IMR-90 (cell line): ENCODE results near the gene PRF1. TPM values are rescaled to one million over a fixed set of nuclear protein-coding genes. Genes with fewer than 3 reads are reported as not detected.

ENCODE experiments used
- ATAC-seq: fragments of 200-7000 bp; cut with Tn5 transposase; 2 replicates; pipeline ENCODE4 v1.9.1; 2020; ENCODE audit warnings: low read depth, mild to moderate bottlenecking, moderate library complexity
- BruUV-seq: library from RNA; stranded (reverse); fragments of 400-500 nt; replicated peaks from 2 replicates; lab custom pipeline; 2021; lab: Mats Ljungman, UMichigan
- CTCF ChIA-PET: fragments of 300-600 bp; formaldehyde crosslinking; extraction: SDS; loops from one replicate; lab custom pipeline; 2021; ENCODE audit warnings: antibody characterized with exemption; lab: Yijun Ruan, JAX
- POLR2A ChIA-PET: fragments of 300-600 bp; sonication (Branson Sonifier 250); formaldehyde crosslinking; loops from one replicate; lab custom pipeline; 2022; ENCODE audit warnings: antibody characterized with exemption; ENCODE audit not compliant: unreplicated experiment; lab: Charles Lee
- DNase-seq: peaks from one replicate; pipeline ENCODE4 v3.0.0; 2013
- H2AFZ ChIP-seq: replicated peaks from 2 replicates; pipeline ENCODE3; 2013; ENCODE audit warnings: low read length, mild to moderate bottlenecking; ENCODE audit not compliant: poor library complexity
- H2AK5ac ChIP-seq: 2 replicates; pipeline ENCODE4 v1.6.1; 2013; ENCODE audit warnings: low read depth, low read length, inconsistent platforms
- H2AK9ac ChIP-seq: replicated peaks from 2 replicates; pipeline ENCODE3; 2013; ENCODE audit warnings: mild to moderate bottlenecking, low read depth, low read length, moderate library complexity; ENCODE audit not compliant: poor library complexity
- H2BK120ac ChIP-seq: 2 replicates; pipeline ENCODE4 v1.6.1; 2013; ENCODE audit warnings: low read depth, low read length, inconsistent platforms
- H2BK15ac ChIP-seq: 3 replicates; pipeline ENCODE4 v1.6.1; 2013; ENCODE audit warnings: low read depth, low read length, inconsistent platforms
- H2BK20ac ChIP-seq: 2 replicates; pipeline ENCODE4 v1.6.1; 2013; ENCODE audit warnings: low read depth, mild to moderate bottlenecking, inconsistent platforms, low read length, moderate library complexity
- H2BK5ac ChIP-seq: 2 replicates; pipeline ENCODE4 v1.6.1; 2013; ENCODE audit warnings: mild to moderate bottlenecking, low read depth, low read length, inconsistent platforms; ENCODE audit not compliant: poor library complexity, severe bottlenecking
- H3K14ac ChIP-seq: replicated peaks from 2 replicates; pipeline ENCODE4 v1.6.1; 2013; ENCODE audit warnings: low read depth, low read length, inconsistent platforms
- H3K18ac ChIP-seq: 2 replicates; pipeline ENCODE4 v1.6.1; 2013; ENCODE audit warnings: low read depth, low read length, control low read depth
- H3K23ac ChIP-seq: 2 replicates; pipeline ENCODE4 v1.6.1; 2013; ENCODE audit warnings: low read depth, low read length, inconsistent platforms
- H3K27ac ChIP-seq: 2 replicates; pipeline ENCODE4 v1.5.1; 2013; ENCODE audit warnings: mild to moderate bottlenecking, control low read depth, low read length; ENCODE audit not compliant: insufficient read depth
- H3K27me3 ChIP-seq: 2 replicates; pipeline ENCODE4 v1.6.1; 2013; ENCODE audit warnings: low read length; ENCODE audit not compliant: control insufficient read depth, insufficient read depth
- H3K36me3 ChIP-seq: 2 replicates; pipeline ENCODE4 v1.6.1; 2013; ENCODE audit warnings: low read length, mixed read lengths; ENCODE audit not compliant: control insufficient read depth, insufficient read depth
- H3K4ac ChIP-seq: 2 replicates; pipeline ENCODE4 v1.6.1; 2013; ENCODE audit warnings: low read depth, low read length, inconsistent platforms
- H3K4me1 ChIP-seq: 2 replicates; pipeline ENCODE4 v1.6.1; 2013; ENCODE audit warnings: low read length, mixed read lengths; ENCODE audit not compliant: control insufficient read depth, insufficient read depth
- H3K4me2 ChIP-seq: 2 replicates; pipeline ENCODE4 v1.6.1; 2013; ENCODE audit warnings: low read depth, mild to moderate bottlenecking, control low read depth, low read length, moderate library complexity
- H3K4me3 ChIP-seq: 2 replicates; pipeline ENCODE4 v1.5.1; 2013; ENCODE audit warnings: low read depth, mild to moderate bottlenecking, control low read depth, low read length, moderate library complexity; ENCODE audit not compliant: insufficient read depth
- H3K56ac ChIP-seq: 2 replicates; pipeline ENCODE4 v1.6.1; 2013; ENCODE audit warnings: low read length, inconsistent platforms; ENCODE audit not compliant: insufficient read depth; ENCODE audit errors: extremely low read depth
- H3K79me1 ChIP-seq, 2 experiments: 2 replicates each; pipeline ENCODE4 v1.6.1; 2013; ENCODE audit warnings: low read length in 2 of 2, inconsistent platforms in 1 of 2, low read depth in 1 of 2
- H3K9ac ChIP-seq: 2 replicates; pipeline ENCODE4 v1.6.1; 2013; ENCODE audit warnings: low read depth, low read length, control low read depth
- H3K9me1 ChIP-seq: 2 replicates; pipeline ENCODE4 v1.6.1; 2013; ENCODE audit warnings: low read length, inconsistent platforms; ENCODE audit not compliant: insufficient read depth
- H3K9me3 ChIP-seq: 2 replicates; pipeline ENCODE4 v1.6.1; 2013; ENCODE audit warnings: low read length; ENCODE audit not compliant: control insufficient read depth, insufficient read depth
- H4K20me1 ChIP-seq: 2 replicates; pipeline ENCODE4 v1.6.1; 2013; ENCODE audit warnings: low read length, inconsistent platforms; ENCODE audit not compliant: insufficient read depth
- H4K5ac ChIP-seq: 2 replicates; pipeline ENCODE4 v1.6.1; 2013; ENCODE audit warnings: mild to moderate bottlenecking, low read depth, low read length, control low read depth
- H4K8ac ChIP-seq, 2 experiments: 2 replicates each; pipeline ENCODE4 v1.6.1; 2013; ENCODE audit warnings: low read depth in 2 of 2, low read length in 2 of 2, control low read depth in 1 of 2, inconsistent platforms in 1 of 2
- H4K91ac ChIP-seq: 2 replicates; pipeline ENCODE4 v1.6.1; 2013; ENCODE audit warnings: low read depth, low read length, inconsistent platforms; ENCODE audit not compliant: insufficient read depth
- FOS ChIP-seq: fragments of 150-350 bp; IDR thresholded peaks from 2 replicates; pipeline ENCODE4 v1.6.1; 2016; ENCODE audit warnings: low read depth, low read length
- WGBS, 2 experiments: methylation state at CpG; one replicate each; pipeline versions ENCODE4 v1.1.5 to v1.1.7; 2013; ENCODE audit warnings: missing lambda C conversion rate in 2 of 2; ENCODE audit not compliant: insufficient read length in 1 of 2; ENCODE audit errors: extremely low coverage in 2 of 2; 5-methylcytosine and 5-hydroxymethylcytosine counted together
- dilution Hi-C: fragments of 300-500 bp; cut with HindIII; formaldehyde crosslinking; loops from one replicate; pipeline ENCODE4 v1.14.3; 2018; ENCODE audit warnings: low sequenced_read_pairs; ENCODE audit not compliant: unreplicated experiment
- in situ Hi-C: fragments of 300-500 bp; cut with MboI; formaldehyde crosslinking; loops from 3 replicates; pipeline ENCODE4 v1.14.3; 2019; ENCODE audit warnings: low sequenced_read_pairs, inconsistent platforms, mixed read lengths
- intact Hi-C: fragments of 100-400 bp; cut with micrococcal nuclease; formaldehyde crosslinking; loops from 2 replicates; pipeline ENCODE4 v1.10.0; 2022
- polyA plus RNA-seq, 3 experiments: library from polyadenylated mRNA; depleted of rRNA; stranded (reverse); fragments of >200 nt; gene quantifications; 2 replicates each; pipeline ENCODE4 v1.2.3, GENCODE V29; 2012; ENCODE audit warnings: low replicate concordance in 1 of 3
- total RNA-seq: library from RNA; depleted of rRNA; stranded (reverse); fragments of >200 nt; gene quantifications from 2 replicates; pipeline ENCODE4 v1.2.3, GENCODE V29; 2012

The PRF1 gene
- total and polyA plus RNA-seq, 2 of the 4 experiments (the other 2 are of a cell fraction) = not detected

DNA sequence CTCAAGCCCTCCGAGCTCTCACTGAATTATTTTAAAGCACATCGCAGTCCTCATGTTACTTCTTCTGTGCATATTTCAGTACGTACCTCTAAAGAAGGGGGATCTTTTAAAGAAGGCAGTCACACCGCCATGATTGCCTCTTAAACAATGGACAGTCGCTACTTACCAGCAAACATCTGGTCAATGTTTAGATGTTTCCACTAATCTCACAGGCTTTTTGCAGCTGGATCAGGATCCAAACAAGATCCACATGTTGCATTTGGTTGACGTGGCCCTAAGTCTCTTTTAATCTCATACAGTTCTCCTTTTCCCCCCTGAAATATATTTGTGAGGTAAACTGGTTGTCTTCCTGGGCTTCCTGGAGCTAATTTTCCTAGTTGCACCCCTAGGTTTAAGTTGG lies 50.0 kb downstream of the PRF1 start:
- H2BK120ac ChIP-seq = peak overlapping the region; percentile 60; the same call in 1 of the 2 replicates
- H3K4me3 ChIP-seq = no peak overlapping the region
- no peak overlapping the region; the same call in 1 of the 2 replicates for H3K4me2 ChIP-seq
- peak overlapping the region; percentile 29 to 48; a peak in 3 of 4 replicates for H4K8ac ChIP-seq
- H2AK5ac ChIP-seq = 0 out of 2 replicates have a peak overlapping the region, but pooled peaks have one; percentile 72
- H3K23ac ChIP-seq = no peak overlapping the region
- 0 out of 2 replicates have a peak overlapping the region, but pooled peaks have one; percentile 24 for H3K14ac ChIP-seq
- no peak overlapping the region for H2BK5ac ChIP-seq
- peak overlapping the region; percentile 47; the same call in 1 of the 2 replicates for H2BK20ac ChIP-seq
- no peak overlapping the region for H2AFZ ChIP-seq
- peak overlapping the region; percentile 71 for H4K91ac ChIP-seq
- ATAC-seq (no peak), DNase-seq (peak; percentile 31)
- no peak overlapping the region for H3K9ac ChIP-seq
- no peaks in the 10 kb centered on the region for H3K9me3 ChIP-seq
- H2AK9ac ChIP-seq = no peak overlapping the region
- in situ Hi-C loops = loop anchor here (5.0 kb wide), 1 partner anchor 330 kb away; no protein-coding TSS in a partner anchor
- WGBS, 2 experiments = 49% methylated on average over 2 of the region's 6 CpGs; no CpG with 5 or more reads in 1 of the 2 experiments
- peaks cover 11% of the 10 kb centered on the region for H3K9me1 ChIP-seq
- no peak overlapping the region for H3K56ac ChIP-seq
- H4K5ac ChIP-seq = no peak overlapping the region
- H4K20me1 ChIP-seq = no peaks in the 10 kb centered on the region
- no peaks in the 10 kb centered on the region for H3K36me3 ChIP-seq
- TF ChIP-seq FOS = no peak
- no peaks in the 10 kb centered on the region for H3K79me1 ChIP-seq
- no TSS peak for BruUV-seq
- H3K18ac ChIP-seq = peak overlapping the region; percentile 14; the same call in 1 of the 2 replicates
- H2BK15ac ChIP-seq = peak overlapping the region; percentile 37; the same call in 1 of the 3 replicates
- peaks cover 9% of the 10 kb centered on the region for H3K4me1 ChIP-seq
- dilution Hi-C loops = no loop called here
- ChIA-PET CTCF (interaction anchor here (1.0 kb wide), 1 partner anchor 91 kb away, joined by 3 read pairs; no protein-coding TSS in a partner anchor), POLR2A (no interaction called here)
- no peaks in the 10 kb centered on the region; the same call in 1 of the 2 replicates for H3K27me3 ChIP-seq
- peak overlapping the region; percentile 19; the same call in 1 of the 2 replicates for H3K27ac ChIP-seq
- intact Hi-C loops = loop anchor here (5.0 kb wide), 1 partner anchor 120 kb away; the partner anchor contains the start of gene ADAMTS14
- H3K4ac ChIP-seq = peak overlapping the region; percentile 26; the same call in 1 of the 2 replicates
